Midbrain (tissue), 1 donor: ENCODE results near the gene HSD17B1.
A peak's percentile ranks its signal among the peaks of the same experiment; 100 is the strongest.
"Not testable (repeated sequence)": the region's sequence is repeated elsewhere in the genome, so short reads cannot be mapped to it uniquely, and the experiment has no call there.

Experiments
- DNase-seq: peaks from one replicate; lab custom pipeline; 2025; lab: John Stamatoyannopoulos, UW

The HSD17B1 gene

DNA sequence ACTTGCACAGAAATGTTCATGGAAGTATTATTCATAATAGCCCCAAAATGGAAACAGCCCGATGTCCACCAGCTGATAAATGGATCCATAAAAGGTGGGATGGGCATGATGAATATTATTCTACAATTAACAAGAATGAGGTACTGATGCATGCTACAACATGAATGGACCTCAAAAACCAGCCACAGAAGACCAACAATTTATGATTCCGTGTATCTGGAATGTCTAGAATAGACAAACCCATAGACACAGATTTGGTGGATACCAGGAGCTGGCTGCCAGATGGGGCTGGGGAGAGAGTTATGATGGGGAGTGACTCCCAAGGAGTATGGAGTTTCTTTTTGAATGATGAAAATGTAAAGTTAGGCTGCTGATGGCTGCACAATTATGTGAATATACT lies 27.5 kb upstream of the HSD17B1 start:
- no peak for DNase-seq

DNA sequence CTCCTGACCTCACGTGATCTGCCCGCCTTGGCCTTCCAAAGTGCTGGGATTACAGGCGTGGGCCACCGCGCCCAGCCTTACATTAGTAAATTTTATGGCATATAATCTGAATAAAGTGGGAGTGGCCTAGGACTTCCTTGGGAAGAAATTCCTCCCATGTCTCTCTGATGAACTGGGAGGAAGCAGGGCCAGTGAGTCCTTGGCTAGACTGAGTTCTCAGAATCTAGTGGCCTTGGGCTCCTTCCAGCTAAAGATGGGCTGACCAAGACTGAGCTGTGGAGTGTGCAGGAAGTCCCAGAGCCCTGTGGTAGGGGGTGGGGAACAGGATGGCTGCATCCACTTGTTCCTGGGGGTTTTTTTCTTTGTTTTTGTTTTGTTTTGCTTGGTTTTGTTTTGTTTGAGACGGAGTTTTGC lies 26.7 kb upstream of the HSD17B1 start:
- DNase-seq, result no peak

DNA sequence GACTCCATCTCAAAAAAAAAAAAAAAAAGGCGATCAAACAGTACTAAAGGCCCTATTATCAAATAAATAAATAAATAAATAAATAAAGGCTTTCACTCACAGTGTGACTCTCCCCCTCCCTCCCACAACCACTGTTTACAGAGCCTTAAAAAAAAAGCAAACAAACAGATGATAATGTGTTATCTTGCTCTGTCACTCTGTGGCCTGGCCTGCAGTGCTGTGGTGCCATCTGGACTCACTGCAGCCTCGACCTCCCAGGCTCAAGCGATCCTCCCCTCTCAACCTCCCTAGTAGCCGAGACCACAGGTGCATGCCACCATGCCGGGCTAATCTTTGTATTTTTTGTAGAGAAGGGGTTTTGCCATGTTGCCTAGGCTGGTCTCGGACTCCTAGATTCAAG lies 24.8 kb upstream of the HSD17B1 start:
- DNase-seq, result no peak

DNA sequence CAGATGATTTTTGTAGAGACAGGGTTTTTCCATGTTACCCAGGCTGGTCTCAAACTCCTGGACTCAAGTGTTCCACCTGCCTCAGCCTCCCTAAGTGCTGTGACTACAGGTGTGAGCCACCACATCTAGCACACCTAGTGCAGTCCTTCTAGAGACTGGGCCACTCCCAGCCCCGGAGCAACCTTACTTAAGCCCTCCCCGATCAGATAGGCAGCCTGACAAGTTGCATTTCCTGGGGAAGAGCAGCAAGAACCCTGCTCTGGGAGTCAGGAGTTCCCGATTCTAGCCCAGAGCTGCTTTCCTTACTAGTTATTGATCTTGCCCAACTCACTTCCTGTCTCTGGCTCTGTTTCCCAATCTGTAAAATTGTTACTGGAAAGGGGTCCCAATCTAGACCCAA lies 23.7 kb upstream of the HSD17B1 start:
- DNase-seq, result no peak

DNA sequence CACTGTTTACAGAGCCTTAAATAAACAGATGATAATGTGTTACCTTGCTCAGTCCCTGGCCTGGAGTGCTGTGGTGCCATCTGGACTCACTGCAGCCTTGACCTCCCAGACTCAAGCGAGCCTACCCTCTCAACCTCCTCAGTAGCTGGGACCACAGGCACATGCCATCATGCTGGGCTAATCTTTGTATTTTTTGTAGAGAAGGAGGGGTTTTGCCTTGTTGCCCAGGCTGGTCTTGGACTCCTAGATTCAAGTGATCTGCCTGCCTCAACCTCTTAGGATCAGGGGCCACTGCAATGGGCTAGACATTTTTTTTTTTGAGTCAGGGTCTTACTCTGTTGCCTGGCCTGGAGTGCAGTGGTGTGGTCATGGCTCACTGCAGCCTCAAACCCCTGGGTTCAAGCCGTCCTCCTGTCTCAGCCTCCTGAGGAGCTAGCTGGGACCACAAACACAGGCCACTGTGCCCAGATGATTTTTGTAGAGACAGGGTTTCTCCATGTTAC lies 21.7 kb upstream of the HSD17B1 start:
- no peak for DNase-seq

DNA sequence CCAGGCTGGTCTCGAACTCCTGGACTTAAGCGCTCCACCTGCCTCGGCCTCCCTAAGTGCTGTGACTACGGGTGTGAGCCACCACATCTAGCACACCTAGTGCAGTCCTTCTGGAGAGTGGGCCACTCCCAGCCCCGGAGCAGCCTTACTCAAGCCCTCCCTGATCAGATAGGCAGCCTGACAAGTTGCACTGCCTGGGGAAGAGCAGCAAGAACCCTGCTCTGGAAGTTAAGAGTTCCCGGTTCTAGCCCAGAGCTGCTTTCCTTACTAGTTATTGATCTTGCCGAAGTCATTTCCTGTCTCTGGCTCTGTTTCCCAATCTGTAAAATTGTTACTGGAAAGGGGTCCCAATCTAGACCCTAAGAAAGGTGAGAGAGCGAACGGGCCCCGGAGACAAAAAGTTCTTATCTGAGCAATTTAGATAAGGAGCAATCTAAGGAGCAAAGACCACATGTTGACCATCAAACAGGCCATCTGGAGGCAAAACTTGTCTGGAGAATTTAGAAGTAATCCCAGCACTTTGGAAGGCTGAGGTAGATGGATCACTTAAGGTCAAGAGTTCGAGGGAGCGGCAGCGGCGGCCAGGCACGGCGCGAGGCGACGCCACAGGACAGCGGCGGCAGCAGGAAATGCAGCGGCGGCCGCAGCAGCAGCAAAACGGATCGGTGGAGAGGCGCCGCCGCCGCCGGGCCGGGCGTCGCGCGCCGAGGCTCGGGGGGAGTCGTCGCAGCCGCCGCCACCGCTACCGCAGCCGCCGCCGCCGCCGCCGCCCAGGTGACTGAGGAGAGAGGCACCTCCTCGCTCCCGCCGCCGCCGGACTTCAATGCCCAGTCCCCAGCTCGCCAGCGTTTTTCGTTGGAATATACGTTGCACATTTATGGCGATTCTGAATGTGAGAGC lies 21.0 kb upstream of the HSD17B1 start:
- DNase-seq, result peak; percentile 56

DNA sequence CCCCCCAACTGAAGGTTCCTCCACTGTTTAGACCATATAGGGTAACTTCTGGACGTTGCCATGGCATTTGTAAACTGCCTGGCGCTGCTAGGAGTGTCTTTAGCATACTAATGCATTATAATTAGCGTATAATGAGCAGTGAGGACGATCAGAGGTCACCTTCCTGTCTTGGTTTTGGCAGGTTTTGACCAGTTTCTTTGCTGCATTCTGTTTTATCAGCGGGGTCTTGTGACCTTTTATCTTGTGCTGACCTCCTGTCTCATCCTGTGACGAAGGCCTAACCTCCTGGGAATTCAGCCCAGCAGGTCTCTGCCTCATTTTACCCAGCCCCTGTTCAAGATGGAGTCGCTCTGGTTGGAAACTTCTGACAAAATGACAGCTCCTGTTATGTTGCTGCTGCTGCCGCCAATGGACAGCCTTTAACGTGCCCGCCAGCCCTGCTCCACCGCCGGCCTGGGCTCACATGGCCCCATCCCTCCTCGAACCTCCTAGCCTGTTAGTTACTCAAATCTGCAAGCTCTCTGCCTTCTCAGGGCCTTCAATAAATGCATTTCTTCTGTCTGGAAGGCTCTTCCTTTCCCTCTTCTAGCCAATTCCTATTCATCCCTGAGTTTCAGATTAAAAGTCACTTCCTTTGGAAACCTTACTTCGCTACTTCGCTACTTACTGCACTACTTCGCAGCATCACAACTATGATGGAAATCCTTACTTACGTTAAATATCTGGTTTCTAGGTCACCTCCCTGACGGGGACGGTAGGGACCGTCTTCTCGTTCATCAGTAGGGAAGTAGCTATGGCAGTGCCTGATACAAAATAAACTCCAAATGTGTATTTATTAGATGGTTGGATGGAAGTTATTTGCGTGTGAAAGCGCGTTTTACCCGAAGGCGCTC lies 17.3 kb upstream of the HSD17B1 start:
- DNase-seq, result no peak

DNA sequence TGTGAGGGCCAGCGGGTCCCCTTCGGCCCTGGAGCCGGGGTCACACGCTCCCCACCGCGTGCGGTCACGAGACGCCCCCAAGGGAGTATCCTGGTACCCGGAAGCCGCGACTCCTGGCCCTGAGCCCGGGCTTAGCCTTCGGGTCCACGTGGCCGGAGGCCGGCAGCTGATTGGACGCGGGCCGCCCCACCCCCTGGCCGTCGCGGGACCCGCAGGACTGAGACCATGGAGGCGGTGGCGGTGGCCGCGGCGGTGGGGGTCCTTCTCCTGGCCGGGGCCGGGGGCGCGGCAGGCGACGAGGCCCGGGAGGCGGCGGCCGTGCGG lies 16.7 kb upstream of the HSD17B1 start, which contains the start of gene NAGLU:
TSS of gene NAGLU (plus strand) at position 194 of the 324 bp plus-strand sequence. CDS start at position 226, 32 bp downstream.
- DNase-seq, result peak; percentile 95

DNA sequence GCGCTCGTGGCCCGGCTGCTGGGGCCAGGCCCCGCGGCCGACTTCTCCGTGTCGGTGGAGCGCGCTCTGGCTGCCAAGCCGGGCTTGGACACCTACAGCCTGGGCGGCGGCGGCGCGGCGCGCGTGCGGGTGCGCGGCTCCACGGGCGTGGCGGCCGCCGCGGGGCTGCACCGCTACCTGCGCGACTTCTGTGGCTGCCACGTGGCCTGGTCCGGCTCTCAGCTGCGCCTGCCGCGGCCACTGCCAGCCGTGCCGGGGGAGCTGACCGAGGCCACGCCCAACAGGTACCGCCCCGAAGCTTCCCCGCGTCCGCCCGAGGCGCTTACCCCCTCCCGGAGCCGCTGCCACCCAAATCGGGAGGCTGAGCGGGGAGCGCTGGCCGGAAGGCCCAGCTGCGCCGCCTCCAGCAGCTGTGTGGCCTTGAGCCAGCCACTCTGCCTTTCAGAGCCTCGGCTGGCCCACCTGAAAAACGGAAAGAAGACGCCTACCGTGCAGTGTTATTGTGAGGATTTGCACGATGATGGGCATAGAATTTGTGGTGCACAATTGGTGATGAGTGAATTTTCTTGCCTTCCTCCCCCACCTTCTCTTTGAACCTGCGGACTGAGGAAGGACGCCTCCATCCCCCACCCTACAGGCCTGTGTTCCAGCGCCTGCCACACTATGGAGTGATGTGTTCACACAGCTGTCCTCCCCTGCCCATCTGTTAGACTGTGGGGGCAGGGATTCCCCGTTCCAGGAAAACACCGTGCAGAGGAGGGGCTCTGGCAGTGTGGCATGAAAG lies 16.2 kb upstream of the HSD17B1 start:
- peak; percentile 65 for DNase-seq

DNA sequence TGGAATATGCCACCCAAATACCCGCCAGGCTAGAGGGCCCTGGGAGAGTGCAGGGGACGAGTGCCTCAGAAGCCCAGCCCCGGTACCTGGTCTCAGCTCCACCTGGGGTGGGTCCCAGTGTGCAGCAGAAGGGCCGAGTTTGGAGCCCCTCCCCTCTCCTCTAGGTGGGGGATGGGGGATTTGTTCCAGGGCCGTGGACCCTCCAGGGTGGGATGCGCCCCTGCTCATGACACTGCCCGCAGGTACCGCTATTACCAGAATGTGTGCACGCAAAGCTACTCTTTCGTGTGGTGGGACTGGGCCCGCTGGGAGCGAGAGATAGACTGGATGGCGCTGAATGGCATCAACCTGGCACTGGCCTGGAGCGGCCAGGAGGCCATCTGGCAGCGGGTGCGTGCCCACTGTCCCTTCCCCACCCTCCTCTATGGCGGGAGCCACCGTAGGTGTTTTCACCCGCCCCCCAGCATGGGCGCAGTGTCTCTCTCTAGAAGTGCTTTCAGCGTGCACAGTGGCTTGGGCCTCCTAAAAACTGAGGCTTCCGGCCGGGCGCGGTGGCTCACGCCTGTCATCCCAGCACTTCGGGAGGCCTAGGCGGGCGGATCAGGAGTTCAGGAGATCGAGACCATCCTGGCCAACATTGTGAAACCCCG lies 15.4 kb upstream of the HSD17B1 start:
- no peak for DNase-seq

DNA sequence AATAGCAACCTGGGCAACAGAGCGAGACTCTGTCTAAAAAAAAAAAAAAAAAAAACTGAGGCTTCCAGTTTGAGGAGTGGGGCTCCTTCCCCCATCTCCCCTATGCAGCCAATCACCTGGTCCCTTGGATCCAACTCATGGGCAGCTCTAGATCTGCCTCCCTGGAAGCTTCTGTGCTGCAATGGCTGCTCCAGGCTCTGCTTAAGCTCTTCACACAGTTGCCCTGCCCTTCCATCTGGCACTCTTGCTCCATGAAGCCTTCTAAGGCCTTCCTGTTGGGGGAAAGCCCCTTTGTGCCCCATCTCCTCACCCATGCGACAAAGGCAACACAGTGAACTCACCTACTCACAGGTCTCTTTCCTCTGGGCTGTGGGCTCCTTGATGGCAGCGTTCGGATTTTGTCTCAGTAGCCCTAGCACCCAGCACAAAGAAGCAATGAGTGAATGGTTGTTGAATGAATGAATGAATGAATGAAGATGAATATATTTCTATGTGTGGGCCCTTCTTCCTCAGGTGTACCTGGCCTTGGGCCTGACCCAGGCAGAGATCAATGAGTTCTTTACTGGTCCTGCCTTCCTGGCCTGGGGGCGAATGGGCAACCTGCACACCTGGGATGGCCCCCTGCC lies 14.8 kb upstream of the HSD17B1 start:
- DNase-seq, result no peak

DNA sequence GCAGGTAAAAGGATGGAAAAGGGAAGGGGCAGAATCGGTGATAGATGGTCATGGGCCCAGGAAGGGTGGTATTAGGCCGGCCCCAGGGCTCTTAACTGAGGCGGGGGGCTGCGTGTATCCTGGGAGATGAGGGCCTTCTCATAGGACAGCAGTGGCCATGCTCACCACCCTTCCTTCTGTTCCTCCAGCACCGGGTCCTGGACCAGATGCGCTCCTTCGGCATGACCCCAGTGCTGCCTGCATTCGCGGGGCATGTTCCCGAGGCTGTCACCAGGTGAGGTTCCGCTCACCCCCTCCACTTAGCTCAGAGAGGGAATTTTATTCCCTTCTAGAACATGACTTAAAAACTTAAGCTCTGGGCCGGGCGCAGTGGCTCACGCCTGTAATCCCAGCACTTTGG lies 14.2 kb upstream of the HSD17B1 start:
- DNase-seq, result no peak

DNA sequence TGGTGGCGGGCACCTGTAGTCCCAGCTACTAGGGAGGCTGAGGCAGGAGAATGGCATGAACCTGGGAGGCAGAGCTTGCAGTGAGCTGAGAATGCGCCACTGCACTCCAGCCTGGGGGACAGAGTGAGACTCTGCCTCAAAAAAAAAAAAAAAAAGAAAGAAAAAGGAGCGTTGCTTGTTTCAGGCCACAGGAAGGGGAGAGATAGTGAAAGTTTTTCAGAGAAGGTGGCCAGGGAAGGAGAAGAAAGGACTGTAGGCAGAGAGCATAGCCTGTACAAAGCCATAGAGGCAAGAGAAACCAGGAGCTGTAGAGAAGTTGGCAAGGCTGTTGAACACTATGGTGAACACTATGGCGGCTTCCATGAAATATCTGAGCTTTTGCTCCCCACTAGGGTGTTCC lies 12.2 kb upstream of the HSD17B1 start:
- DNase-seq, result not testable (repeated sequence)

DNA sequence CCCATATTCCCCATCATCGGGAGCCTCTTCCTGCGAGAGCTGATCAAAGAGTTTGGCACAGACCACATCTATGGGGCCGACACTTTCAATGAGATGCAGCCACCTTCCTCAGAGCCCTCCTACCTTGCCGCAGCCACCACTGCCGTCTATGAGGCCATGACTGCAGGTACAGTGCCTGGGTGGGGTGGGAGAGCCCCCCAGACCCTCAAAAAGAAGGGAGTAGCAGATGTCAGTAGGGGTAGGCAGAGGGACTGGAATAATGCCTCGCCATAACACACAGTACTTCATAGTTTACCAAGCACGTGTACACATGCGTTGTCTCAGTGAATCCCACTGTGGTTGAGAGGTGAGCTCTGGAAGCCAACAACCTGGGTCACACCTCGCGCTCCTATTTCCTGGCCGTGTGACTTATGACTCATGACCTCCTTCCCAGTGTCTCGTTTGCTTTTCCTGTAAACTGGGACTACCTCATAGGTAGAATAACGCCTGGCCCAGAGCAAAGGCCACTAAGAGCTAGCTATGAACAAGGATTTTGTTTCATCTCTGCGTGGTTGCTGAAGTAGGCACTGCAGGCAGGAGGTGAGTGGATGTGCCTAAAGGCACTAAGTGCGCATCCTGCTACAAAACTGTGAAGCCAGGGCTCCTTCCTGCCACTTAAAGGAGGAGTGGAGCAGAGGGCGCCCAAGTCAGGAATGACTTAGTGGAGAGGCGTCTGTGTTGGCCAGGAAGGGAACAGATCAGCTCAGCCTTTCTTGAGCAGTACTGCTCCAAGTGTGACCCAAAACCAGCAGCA lies 11.5 kb upstream of the HSD17B1 start:
- no peak for DNase-seq

DNA sequence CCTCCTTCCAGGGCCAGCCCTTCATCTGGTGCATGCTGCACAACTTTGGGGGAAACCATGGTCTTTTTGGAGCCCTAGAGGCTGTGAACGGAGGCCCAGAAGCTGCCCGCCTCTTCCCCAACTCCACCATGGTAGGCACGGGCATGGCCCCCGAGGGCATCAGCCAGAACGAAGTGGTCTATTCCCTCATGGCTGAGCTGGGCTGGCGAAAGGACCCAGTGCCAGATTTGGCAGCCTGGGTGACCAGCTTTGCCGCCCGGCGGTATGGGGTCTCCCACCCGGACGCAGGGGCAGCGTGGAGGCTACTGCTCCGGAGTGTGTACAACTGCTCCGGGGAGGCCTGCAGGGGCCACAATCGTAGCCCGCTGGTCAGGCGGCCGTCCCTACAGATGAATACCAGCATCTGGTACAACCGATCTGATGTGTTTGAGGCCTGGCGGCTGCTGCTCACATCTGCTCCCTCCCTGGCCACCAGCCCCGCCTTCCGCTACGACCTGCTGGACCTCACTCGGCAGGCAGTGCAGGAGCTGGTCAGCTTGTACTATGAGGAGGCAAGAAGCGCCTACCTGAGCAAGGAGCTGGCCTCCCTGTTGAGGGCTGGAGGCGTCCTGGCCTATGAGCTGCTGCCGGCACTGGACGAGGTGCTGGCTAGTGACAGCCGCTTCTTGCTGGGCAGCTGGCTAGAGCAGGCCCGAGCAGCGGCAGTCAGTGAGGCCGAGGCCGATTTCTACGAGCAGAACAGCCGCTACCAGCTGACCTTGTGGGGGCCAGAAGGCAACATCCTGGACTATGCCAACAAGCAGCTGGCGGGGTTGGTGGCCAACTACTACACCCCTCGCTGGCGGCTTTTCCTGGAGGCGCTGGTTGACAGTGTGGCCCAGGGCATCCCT lies 9.3 kb upstream of the HSD17B1 start:
- DNase-seq, result no peak

DNA sequence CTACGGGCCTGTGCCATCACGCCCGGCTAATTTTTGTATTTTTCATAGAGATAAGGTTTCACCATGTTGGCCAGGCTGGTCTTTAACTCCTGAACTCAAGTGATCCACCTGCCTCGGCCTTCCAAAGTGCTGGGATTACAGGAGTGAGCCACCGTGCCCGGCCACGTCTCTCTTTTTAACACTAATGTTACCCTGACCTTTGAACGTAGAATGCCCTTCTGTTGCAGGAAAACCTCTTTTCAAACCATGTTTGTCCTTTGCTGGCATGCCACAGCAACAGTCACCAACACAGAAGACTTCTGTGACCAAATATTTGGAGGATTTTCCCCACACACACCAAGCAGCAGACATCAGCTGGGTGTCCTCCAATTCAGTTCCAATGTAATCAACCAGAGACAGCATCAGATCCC lies 7.8 kb upstream of the HSD17B1 start:
- DNase-seq, result no peak

DNA sequence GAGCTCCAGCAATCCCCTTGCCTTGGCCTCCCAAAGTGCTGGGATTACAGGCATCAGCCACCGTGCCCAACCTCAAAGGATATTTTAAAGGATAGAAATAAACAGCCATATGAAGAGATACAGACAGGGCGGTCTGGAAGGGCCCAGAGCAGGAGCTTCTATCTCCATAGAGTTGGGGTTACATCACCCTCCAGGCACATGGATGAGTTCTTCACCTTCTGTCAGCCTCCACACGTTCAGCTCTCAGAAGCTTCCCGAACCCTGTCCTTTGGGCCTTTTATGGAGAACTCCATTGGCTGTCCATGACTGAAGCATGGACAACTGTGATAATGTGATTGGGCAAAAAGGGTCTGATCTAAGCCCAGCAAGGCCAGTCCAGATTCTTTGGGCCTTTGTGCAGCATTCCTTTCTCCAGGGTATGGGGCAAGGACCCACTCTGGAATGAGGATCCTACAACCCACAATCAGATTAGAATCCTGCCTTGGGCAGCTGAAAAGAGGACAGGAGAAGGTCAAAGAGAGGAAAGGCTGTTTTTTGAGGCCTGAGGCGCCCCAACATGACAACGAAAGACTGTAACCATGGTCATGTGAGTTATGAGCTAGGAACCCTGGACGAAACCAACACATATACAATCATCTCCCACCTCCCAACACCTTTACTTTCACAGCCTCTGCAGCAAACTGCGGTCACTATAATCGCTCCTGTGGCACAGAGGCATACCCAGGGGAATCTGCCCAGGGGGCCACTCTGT lies 6.8 kb upstream of the HSD17B1 start:
- DNase-seq, result not testable (repeated sequence)

DNA sequence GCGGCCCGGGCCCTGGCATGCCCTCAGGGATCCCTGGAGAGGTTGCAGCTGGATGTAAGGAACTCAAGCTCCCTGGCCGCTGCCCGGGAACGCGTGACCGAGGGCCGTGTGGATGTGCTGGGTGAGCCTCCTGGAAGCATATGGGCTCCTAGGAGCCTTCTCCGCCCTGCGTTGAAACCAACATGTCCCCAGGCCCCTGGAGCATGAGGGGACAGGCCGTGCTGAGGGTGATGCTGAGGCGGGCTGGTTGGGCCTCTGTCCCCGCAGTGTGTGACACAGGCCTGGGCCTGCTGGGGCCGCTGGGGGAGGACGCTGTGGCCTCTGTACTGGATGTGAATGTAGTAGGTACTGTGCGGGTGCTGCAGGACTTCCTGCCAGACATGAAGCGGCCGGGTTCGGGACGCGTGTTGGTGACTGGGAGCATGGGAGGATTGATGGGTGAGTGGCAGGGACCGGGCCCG lies 5.7 kb upstream of the HSD17B1 start:
- no peak for DNase-seq
